Measurements from ENCODE around the gene HDGFL3. TPM values are rescaled to one million over a fixed set of nuclear protein-coding genes. Genes with fewer than 3 reads are reported as not detected.
"Not testable (repeated sequence)": the region's sequence is repeated elsewhere in the genome, so short reads cannot be mapped to it uniquely, and the experiment has no call there.

Gene HDGFL3
- total RNA-seq, 2 experiments from 2014 or later = 21.9 to 25.0 TPM

DNA sequence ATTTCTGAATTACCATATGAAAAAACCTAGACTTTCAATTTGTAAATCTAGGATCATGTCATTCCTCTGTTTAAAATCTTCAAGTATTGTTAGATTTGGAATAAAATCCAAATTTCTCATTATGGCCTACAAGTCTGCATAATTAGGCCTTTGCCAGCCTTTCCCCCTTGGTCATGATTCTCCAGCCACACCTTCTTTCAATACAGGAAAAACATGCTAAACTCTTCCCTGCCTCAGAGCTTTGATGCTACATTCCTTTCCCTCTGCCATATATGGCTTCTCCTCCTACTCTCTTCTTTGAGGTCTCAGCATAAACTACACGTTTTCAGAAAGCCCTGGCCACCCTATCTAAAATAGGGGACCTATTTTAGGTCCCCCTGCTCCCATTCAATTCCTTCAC lies 51.7 kb downstream of the HDGFL3 start:
- H3K27ac Mint-ChIP-seq = no peak overlapping the region
- peaks cover 9% of the 10 kb centered on the region for H3K4me1 Mint-ChIP-seq
- ChIA-PET POLR2A (no interaction called here), CTCF (no interaction called here)
- no peaks in the 10 kb centered on the region for H3K9me3 Mint-ChIP-seq
- DNase-seq = no peak
- peaks cover 17% of the 10 kb centered on the region for H3K36me3 Mint-ChIP-seq (ENCODE audit: low read depth)
- no peak overlapping the region for H3K4me3 Mint-ChIP-seq
- H3K27me3 Mint-ChIP-seq = peaks cover 7% of the 10 kb centered on the region

DNA sequence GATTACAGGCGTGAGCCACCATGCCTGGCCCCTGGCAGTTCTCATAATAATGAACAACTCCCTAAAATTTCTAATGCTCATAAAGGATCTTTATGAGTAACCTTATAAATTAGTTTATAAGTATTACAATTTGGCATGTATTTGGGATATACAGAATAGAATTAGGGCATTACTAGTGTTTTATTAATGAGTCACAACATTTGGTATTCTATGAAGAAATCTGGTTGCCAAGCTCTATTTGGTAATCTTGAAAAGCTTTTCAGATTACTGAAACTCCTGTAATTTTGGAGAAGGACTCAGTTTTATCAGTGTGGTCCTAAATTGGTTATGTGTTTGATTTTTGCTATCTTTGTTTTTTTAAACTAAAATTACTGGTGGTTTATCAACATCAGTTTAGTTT lies 54.3 kb downstream of the HDGFL3 start:
- H3K36me3 Mint-ChIP-seq (ENCODE audit: low read depth) = peaks cover 21% of the 10 kb centered on the region
- ChIA-PET POLR2A (no interaction called here), CTCF (no interaction called here)
- no peak for DNase-seq
- H3K27me3 Mint-ChIP-seq = peaks cover 12% of the 10 kb centered on the region
- H3K4me3 Mint-ChIP-seq = no peak overlapping the region
- H3K9me3 Mint-ChIP-seq = no peaks in the 10 kb centered on the region
- peaks cover 9% of the 10 kb centered on the region for H3K4me1 Mint-ChIP-seq
- no peak overlapping the region for H3K27ac Mint-ChIP-seq

DNA sequence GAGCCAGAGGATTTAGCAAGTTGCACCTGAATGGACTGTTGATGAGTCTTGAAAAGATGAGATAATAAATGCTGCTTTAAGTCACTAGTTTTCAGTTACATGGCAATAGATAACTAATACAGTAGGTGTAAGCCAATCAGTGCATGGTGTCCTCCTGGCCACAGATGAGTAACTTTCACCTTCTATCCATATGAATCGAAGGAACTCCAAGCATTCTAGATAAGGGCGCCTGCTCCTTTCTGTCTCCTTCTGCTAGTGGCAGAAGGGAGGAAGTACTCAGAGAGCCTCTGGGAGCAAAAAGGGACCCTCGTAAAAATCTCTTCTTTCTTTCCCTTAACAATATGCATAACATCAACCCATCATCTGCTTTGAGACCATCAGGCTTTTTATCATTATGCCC lies 62.9 kb downstream of the HDGFL3 start:
- Mint-ChIP-seq H3K4me1 (no peaks in the 10 kb centered on the region), H3K27ac (no peak overlapping the region), H3K4me3 (no peak overlapping the region), H3K36me3 (ENCODE audit: low read depth) (peaks cover 16% of the 10 kb centered on the region), H3K27me3 (peaks cover 16% of the 10 kb centered on the region), H3K9me3 (no peaks in the 10 kb centered on the region)
- POLR2A ChIA-PET = no interaction called here
- no peak for DNase-seq
- CTCF ChIA-PET = no interaction called here

DNA sequence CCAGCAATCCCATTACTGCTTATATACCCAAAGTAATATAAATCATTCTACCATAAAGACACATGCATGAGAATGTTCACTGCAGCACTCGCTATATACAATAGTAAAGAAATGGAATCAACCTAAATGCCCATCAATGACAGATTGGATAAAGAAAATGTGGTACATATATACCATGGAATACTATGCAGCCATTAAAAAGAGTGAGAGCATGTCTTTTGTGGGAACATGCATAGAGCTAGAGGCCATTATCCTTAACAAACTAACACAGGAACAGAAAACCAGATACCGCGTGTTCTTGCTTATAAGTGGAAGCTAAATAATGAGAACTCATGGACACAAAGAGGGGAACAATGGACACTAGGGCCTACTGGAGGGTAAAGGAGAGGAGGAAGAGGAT lies 65.5 kb downstream of the HDGFL3 start:
- H3K27me3 Mint-ChIP-seq, H3K9me3 Mint-ChIP-seq, CTCF ChIA-PET, POLR2A ChIA-PET, H3K4me1 Mint-ChIP-seq, H3K4me3 Mint-ChIP-seq, H3K27ac Mint-ChIP-seq, DNase-seq: not testable (repeated sequence)
- H3K36me3 Mint-ChIP-seq (ENCODE audit: low read depth) = peaks cover 11% of the 10 kb centered on the region

DNA sequence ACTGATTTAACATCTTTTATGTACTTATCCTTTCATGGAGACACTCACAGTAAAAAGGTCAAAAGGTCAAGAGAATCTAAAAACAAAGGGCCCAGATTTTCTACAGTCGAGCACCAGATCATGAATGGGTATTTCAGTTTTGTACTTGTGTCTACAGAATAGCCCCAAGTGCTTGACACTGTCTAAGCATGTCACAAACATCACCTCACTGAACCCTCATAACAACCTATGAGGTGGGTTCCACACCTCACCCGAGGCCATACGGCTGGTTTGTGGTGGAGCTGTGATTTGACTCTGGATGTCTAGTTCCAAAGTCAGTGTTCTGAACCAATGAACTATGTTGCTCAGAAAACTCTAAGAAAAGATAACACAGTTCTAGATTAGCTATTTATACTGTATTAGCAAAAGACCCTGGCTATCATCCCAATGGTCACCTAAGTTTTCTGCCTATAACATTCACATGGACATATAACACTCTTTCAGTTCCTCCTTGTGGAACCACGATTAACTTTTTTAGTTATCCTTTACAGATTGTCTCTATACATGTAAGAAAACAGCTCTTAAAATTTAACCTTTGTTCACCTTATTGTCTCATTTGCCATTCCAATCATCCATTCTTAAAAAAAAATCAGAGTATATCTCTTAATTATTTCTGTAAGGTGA lies 74.6 kb downstream of the HDGFL3 start:
- CTCF ChIA-PET = no interaction called here
- POLR2A ChIA-PET = no interaction called here
- Mint-ChIP-seq H3K27ac (no peak overlapping the region), H3K27me3 (no peaks in the 10 kb centered on the region), H3K4me1 (no peaks in the 10 kb centered on the region), H3K9me3 (no peaks in the 10 kb centered on the region), H3K4me3 (no peak overlapping the region), H3K36me3 (ENCODE audit: low read depth) (peaks cover 14% of the 10 kb centered on the region)
- DNase-seq = no peak

DNA sequence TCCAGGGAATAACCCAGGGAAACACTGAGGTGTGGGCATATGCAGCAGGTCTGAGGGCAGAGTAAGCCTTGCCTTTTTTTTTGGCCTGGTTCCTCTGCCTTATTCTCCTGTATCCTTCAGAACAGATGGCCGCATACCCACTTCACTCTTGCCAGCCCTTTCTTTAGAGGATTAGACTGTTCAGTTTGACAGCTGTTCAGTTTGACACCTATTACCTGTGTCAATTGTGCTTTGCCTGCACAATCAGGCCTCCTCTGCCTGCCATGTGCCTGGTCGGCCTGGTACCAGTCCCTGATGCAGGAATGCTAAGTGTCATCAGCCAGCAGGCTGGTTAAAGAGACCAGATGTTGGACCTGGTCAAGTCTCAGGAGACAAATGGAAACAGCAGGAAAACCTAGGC lies 77.8 kb downstream of the HDGFL3 start:
- no peak overlapping the region for H3K27ac Mint-ChIP-seq
- H3K4me1 Mint-ChIP-seq = no peaks in the 10 kb centered on the region
- ChIA-PET POLR2A (no interaction called here), CTCF (interaction anchor here (1.2 to 1.3 kb wide), 2 partner anchors 13 to 14 kb away, joined by 3 read pairs; no protein-coding TSS in a partner anchor)
- no peak for DNase-seq
- H3K9me3 Mint-ChIP-seq = no peaks in the 10 kb centered on the region
- H3K36me3 Mint-ChIP-seq (ENCODE audit: low read depth) = peaks cover 13% of the 10 kb centered on the region
- H3K27me3 Mint-ChIP-seq = no peaks in the 10 kb centered on the region
- no peak overlapping the region for H3K4me3 Mint-ChIP-seq

DNA sequence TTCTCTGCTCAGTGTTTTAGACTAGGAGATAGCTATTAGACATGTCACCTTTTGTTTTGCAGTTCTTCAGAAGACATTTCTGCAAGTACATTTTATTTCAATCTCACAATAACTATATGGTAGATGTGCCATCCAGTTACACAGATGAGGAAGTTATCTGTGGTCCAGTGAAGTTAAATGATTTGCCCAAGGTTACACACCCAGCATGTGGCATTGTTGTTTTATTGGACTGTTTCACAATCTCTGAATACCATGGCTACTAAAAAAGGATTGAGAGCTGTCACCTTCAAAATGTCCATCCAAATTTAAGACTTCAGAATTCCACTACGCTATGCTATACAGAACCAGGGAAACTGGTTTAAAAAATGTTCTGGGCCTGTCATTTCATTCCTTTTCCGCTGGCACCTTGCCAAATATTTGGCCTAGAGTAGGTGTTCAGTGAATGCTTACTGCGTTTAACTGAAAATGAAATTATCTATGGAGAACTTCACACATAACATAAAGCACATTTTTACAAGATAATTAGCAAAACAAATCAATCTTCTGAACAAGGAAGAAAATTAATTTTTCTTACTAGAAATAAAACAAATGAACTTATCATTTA lies 80.0 kb downstream of the HDGFL3 start:
- DNase-seq = no peak
- POLR2A ChIA-PET = no interaction called here
- Mint-ChIP-seq H3K36me3 (ENCODE audit: low read depth) (peaks cover 15% of the 10 kb centered on the region), H3K4me3 (no peak overlapping the region), H3K4me1 (no peaks in the 10 kb centered on the region), H3K27ac (no peak overlapping the region), H3K9me3 (no peaks in the 10 kb centered on the region), H3K27me3 (no peaks in the 10 kb centered on the region)
- CTCF ChIA-PET = no interaction called here

DNA sequence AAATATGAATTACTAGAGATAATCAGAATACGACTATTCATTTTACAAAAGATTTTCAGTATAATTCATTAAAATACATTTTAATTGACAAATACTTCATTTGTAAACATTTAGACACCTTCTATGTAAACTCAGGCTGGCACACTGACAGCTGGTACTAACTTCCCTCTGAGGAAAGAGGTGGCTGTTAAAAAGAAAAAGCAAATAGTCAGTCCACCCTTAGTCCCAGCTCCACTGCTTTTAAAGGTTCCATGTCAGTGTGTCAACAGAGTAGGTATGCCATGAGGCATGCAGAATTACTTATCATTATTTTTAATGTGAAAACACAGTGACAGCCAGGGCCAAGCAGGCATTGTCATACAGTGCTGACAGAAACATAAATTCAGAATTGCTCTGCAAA lies 84.1 kb downstream of the HDGFL3 start:
- CTCF ChIA-PET = no interaction called here
- POLR2A ChIA-PET = no interaction called here
- Mint-ChIP-seq H3K36me3 (ENCODE audit: low read depth) (peaks cover 19% of the 10 kb centered on the region), H3K27me3 (no peaks in the 10 kb centered on the region), H3K4me3 (no peak overlapping the region), H3K4me1 (no peaks in the 10 kb centered on the region), H3K27ac (no peak overlapping the region), H3K9me3 (no peaks in the 10 kb centered on the region)
- DNase-seq = no peak

DNA sequence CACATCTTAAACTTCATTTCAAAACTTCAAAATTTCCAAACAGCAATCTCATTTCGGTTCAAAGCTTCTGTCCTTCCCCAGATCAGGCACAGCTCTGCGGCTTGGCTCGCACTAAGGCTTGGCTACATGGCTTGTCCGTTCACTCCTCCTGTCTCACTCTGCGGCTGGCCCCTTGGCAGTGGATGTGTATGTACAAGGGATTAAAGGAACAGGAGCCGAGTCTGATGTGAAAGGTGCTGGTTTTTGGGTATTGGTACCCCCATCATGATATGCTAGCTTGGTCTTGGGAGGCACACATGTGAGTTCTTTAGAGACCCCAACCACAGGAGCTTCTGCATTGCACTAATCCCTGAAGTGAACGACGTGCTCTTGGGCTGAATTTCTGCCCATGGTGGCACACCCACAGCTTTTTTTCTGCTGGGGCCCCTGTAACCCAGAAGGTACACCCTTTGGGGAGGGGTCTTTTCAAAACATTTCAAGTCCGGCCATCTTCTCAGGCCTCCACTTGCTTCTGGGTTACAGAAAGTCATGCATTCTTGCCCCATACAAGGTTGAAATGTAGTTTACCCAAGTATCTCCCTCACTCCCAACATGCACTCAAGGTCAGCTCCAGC lies 87.5 kb downstream of the HDGFL3 start:
- H3K4me1 Mint-ChIP-seq = no peaks in the 10 kb centered on the region
- H3K9me3 Mint-ChIP-seq = no peaks in the 10 kb centered on the region
- POLR2A ChIA-PET = no interaction called here
- no peaks in the 10 kb centered on the region for H3K27me3 Mint-ChIP-seq
- peaks cover 26% of the 10 kb centered on the region for H3K36me3 Mint-ChIP-seq (ENCODE audit: low read depth)
- no peak overlapping the region for H3K4me3 Mint-ChIP-seq
- CTCF ChIA-PET = interaction anchor here (0.6 kb wide), 1 partner anchor 40 kb away, joined by 3 read pairs; no protein-coding TSS in a partner anchor
- H3K27ac Mint-ChIP-seq = no peak overlapping the region
- DNase-seq = no peak

DNA sequence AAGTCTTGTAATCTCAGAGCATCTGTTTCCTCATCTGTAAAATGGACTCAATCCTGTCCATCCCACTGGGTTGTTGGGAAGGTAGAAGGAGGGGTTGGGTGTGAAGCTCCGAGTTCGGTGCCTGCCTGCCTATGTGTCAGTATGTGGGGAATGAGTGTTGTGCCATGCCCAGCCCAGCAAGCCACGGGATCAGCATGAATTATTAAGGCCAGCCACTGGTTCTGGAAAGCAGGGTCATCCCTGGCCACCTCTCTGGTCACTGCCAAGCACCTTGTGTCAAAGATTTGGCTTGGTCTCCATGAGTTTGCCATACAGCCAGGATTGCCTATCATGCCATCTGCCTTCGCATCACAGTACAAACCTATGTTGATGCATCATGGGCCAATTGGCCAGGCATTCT lies 88.7 kb downstream of the HDGFL3 start:
- DNase-seq = no peak
- no peaks in the 10 kb centered on the region for H3K4me1 Mint-ChIP-seq
- H3K4me3 Mint-ChIP-seq = no peak overlapping the region
- ChIA-PET POLR2A (no interaction called here), CTCF (no interaction called here)
- no peaks in the 10 kb centered on the region for H3K27me3 Mint-ChIP-seq
- H3K27ac Mint-ChIP-seq = no peak overlapping the region
- H3K36me3 Mint-ChIP-seq (ENCODE audit: low read depth) = peaks cover 33% of the 10 kb centered on the region
- no peaks in the 10 kb centered on the region for H3K9me3 Mint-ChIP-seq

DNA sequence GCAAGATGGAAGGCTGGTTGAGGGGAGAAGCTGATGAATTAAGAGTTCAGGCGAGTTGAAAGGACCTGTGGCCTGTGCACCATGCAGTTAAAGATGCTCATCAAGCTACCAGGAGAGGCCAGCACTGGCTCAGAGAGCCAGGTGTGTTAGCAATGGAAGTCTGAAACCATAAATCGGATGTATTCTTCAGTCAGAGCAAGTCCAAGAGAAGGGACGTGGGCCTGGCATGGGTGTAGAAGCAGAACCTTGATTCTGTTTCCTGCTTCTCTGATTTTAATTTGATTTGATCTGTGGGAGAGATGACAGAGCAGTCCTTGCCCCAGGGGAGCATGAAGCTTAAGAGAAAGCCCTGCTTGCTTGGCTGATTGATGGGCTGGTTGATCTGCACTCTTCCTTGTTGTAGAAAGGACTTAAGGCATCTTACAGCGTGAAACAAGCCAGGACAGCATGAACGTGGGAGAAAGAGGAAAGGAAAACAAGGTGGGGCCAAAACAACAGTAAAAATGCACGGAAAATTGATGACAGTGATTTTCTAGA lies 89.3 kb downstream of the HDGFL3 start:
- Mint-ChIP-seq H3K4me1 (no peaks in the 10 kb centered on the region), H3K9me3 (no peaks in the 10 kb centered on the region), H3K27me3 (no peaks in the 10 kb centered on the region), H3K36me3 (ENCODE audit: low read depth) (peaks cover 37% of the 10 kb centered on the region), H3K27ac (no peak overlapping the region), H3K4me3 (no peak overlapping the region)
- DNase-seq = no peak
- CTCF ChIA-PET = no interaction called here
- POLR2A ChIA-PET = no interaction called here

DNA sequence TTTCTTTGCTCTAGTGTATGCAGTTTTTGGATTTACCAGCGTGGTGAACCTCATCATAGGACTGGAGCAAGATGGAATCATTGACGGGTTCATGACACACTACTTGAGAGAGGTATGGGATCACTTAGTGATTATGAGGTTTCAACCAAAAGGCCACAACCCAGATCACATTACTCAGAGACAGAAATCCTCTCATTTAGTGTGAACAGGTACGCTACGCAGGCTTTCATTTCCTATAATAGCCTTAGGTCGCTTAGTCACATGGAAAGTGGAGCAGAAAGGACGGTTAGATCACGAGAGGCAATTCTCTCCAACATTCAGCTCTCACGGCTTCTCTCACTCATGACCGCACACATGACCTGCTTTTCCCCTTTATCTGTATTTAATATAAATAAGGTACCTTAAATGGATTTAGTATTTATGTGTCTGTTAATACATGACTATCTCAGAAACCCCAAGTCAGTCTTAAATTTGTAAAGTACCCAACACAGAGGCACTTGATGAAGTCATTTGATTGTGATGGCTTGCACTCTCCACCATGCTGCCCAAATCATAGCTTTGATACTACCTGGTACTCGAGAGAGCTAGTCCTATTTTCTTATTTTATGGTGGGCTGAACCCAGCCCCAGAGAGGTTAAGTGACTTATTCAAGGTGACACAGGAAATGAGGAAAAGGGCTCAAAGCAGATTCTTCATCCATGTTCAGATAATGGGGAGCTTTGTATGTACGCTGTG lies 91.6 kb downstream of the HDGFL3 start:
- no peaks in the 10 kb centered on the region for H3K9me3 Mint-ChIP-seq
- CTCF ChIA-PET = interaction anchor here (0.7 kb wide), 1 partner anchor 14 kb away, joined by 3 read pairs; no protein-coding TSS in a partner anchor
- H3K4me3 Mint-ChIP-seq = no peak overlapping the region
- H3K27me3 Mint-ChIP-seq = peaks cover 2% of the 10 kb centered on the region
- POLR2A ChIA-PET = no interaction called here
- H3K4me1 Mint-ChIP-seq = peaks cover 5% of the 10 kb centered on the region
- no peak for DNase-seq
- peaks cover 35% of the 10 kb centered on the region for H3K36me3 Mint-ChIP-seq (ENCODE audit: low read depth)
- H3K27ac Mint-ChIP-seq = peak overlapping the region; percentile 7

DNA sequence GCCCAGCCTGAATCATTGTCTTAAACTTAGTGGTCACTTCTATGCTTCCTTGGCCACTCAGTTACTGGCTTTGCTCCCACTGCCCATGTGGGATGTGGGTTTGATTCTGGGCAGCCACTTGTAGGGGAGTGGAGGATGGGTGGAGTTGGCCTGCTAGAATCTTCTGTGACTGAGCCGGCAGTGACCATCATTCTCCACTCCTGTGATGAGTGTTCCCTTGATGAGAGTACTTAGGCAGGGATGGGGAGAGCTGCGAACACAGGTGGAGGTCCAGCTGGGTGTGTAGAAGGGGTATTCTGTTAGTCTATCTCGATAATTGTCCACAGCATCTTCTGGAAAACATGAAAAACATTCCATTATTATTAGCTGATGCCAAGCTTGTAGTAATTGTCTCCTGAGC lies 92.2 kb downstream of the HDGFL3 start:
- POLR2A ChIA-PET = no interaction called here
- Mint-ChIP-seq H3K27ac (no peak overlapping the region), H3K27me3 (peaks cover 2% of the 10 kb centered on the region), H3K4me3 (no peak overlapping the region), H3K9me3 (no peaks in the 10 kb centered on the region), H3K4me1 (peaks cover 5% of the 10 kb centered on the region), H3K36me3 (ENCODE audit: low read depth) (peaks cover 37% of the 10 kb centered on the region)
- CTCF ChIA-PET = interaction anchor here (0.7 kb wide), 1 partner anchor 14 kb away, joined by 3 read pairs; no protein-coding TSS in a partner anchor
- DNase-seq = no peak

All from activated CD4-positive, alpha-beta T cell treated with anti-CD3 and anti-CD28 coated beads, Interleukin-2, amount 10 ng/mL, durations not matched to agents 7 days and 5 days (primary cell).